ENCODE results near the gene FGGY.
"Not testable (repeated sequence)": the region's sequence is repeated elsewhere in the genome, so short reads cannot be mapped to it uniquely, and the experiment has no call there.

FGGY gene

GRCh38 chr1:59641836-59642235 lies 344.9 kb downstream of the FGGY start:
- H3K27me3 ChIP-seq (replicated peaks in 2 of 5; ENCODE audit: control insufficient read depth in 4 of 5, insufficient read depth in 5 of 5, low read length in 4 of 5), result no peaks in the 10 kb centered on the region
- no peak for DNase-seq
- H3K4me3 ChIP-seq (ENCODE audit: control insufficient read depth in 1 of 7, extremely low read depth in 1 of 7, insufficient read depth in 4 of 7, low read depth in 2 of 7, low read length in 6 of 7), result no peak overlapping the region
- H3K36me3 ChIP-seq (ENCODE audit: control insufficient read depth in 4 of 4, insufficient read depth in 4 of 4, low read length in 3 of 4), result peaks cover 0 to 3% (median 0%) of the 10 kb centered on the region in 4 experiments
- ChIA-PET CTCF (no interaction called here), POLR2A (no interaction called here)
- H3K27ac ChIP-seq (ENCODE audit: insufficient read depth in 1 of 2, low read depth in 1 of 2, low read length in 2 of 2, poor library complexity in 1 of 2, severe bottlenecking in 2 of 2), result no peak overlapping the region
- H3K4me1 ChIP-seq (ENCODE audit: control extremely low read depth in 1 of 4, control insufficient read depth in 4 of 4, insufficient read depth in 4 of 4, low read length in 3 of 4), result no peaks in the 10 kb centered on the region
- 100% methylated on average over 2 of the region's 2 CpGs for WGBS (ENCODE audit: insufficient coverage)
- H3K9me3 ChIP-seq (ENCODE audit: control extremely low read depth in 1 of 5, control insufficient read depth in 4 of 5, insufficient read depth in 2 of 5, low read depth in 1 of 5, low read length in 4 of 5), result no peaks in the 10 kb centered on the region

- H3K4me1 ChIP-seq (ENCODE audit: control extremely low read depth in 1 of 4, control insufficient read depth in 4 of 4, insufficient read depth in 4 of 4, low read length in 3 of 4), result no peaks in the 10 kb centered on the region
- H3K9me3 ChIP-seq (ENCODE audit: control extremely low read depth in 1 of 5, control insufficient read depth in 4 of 5, insufficient read depth in 2 of 5, low read depth in 1 of 5, low read length in 4 of 5), result no peaks in the 10 kb centered on the region
- no peak overlapping the region for H3K27ac ChIP-seq (ENCODE audit: insufficient read depth in 1 of 2, low read depth in 1 of 2, low read length in 2 of 2, poor library complexity in 1 of 2, severe bottlenecking in 2 of 2)
- no peak overlapping the region for H3K4me3 ChIP-seq (ENCODE audit: control insufficient read depth in 1 of 7, extremely low read depth in 1 of 7, insufficient read depth in 4 of 7, low read depth in 2 of 7, low read length in 6 of 7)
- H3K36me3 ChIP-seq (ENCODE audit: control insufficient read depth in 4 of 4, insufficient read depth in 4 of 4, low read length in 3 of 4), result peaks cover 0 to 3% (median 0%) of the 10 kb centered on the region in 4 experiments
- CTCF ChIA-PET, result no interaction called here
- H3K27me3 ChIP-seq (replicated peaks in 2 of 5; ENCODE audit: control insufficient read depth in 4 of 5, insufficient read depth in 5 of 5, low read length in 4 of 5), result no peaks in the 10 kb centered on the region
- DNase-seq, result no peak
- POLR2A ChIA-PET, result no interaction called here
- 100% methylated on average over 1 of the region's 1 CpG for WGBS (ENCODE audit: insufficient coverage)
Measured at GRCh38 chr1:59643526-59643925, 346.6 kb downstream of the FGGY start.

- DNase-seq, result no peak
- Histone ChIP-seq H3K27ac (ENCODE audit: insufficient read depth in 1 of 2, low read depth in 1 of 2, low read length in 2 of 2, poor library complexity in 1 of 2, severe bottlenecking in 2 of 2) (no peak overlapping the region), H3K4me3 (ENCODE audit: control insufficient read depth in 1 of 7, extremely low read depth in 1 of 7, insufficient read depth in 4 of 7, low read depth in 2 of 7, low read length in 6 of 7) (no peak overlapping the region), H3K27me3 (replicated peaks in 2 of 5; ENCODE audit: control insufficient read depth in 4 of 5, insufficient read depth in 5 of 5, low read length in 4 of 5) (no peaks in the 10 kb centered on the region), H3K4me1 (ENCODE audit: control extremely low read depth in 1 of 4, control insufficient read depth in 4 of 4, insufficient read depth in 4 of 4, low read length in 3 of 4) (no peaks in the 10 kb centered on the region), H3K9me3 (ENCODE audit: control extremely low read depth in 1 of 5, control insufficient read depth in 4 of 5, insufficient read depth in 2 of 5, low read depth in 1 of 5, low read length in 4 of 5) (no peaks in the 10 kb centered on the region), H3K36me3 (ENCODE audit: control insufficient read depth in 4 of 4, insufficient read depth in 4 of 4, low read length in 3 of 4) (no peaks in the 10 kb centered on the region)
- POLR2A ChIA-PET, result no interaction called here
- no CpG with 5 or more reads among the region's 2 CpGs for WGBS (ENCODE audit: insufficient coverage)
- CTCF ChIA-PET, result interaction anchor here (1.0 kb wide), 1 partner anchor 211 kb away, joined by 3 read pairs; no protein-coding TSS in a partner anchor
Measured at GRCh38 chr1:59645893-59646292, 349.0 kb downstream of the FGGY start.

- POLR2A ChIA-PET; H3K27ac ChIP-seq (ENCODE audit: insufficient read depth in 1 of 2, low read depth in 1 of 2, low read length in 2 of 2, poor library complexity in 1 of 2, severe bottlenecking in 2 of 2); DNase-seq; H3K4me3 ChIP-seq (ENCODE audit: control insufficient read depth in 1 of 7, extremely low read depth in 1 of 7, insufficient read depth in 4 of 7, low read depth in 2 of 7, low read length in 6 of 7); CTCF ChIA-PET; H3K9me3 ChIP-seq (ENCODE audit: control extremely low read depth in 1 of 5, control insufficient read depth in 4 of 5, insufficient read depth in 2 of 5, low read depth in 1 of 5, low read length in 4 of 5); H3K36me3 ChIP-seq (ENCODE audit: control insufficient read depth in 4 of 4, insufficient read depth in 4 of 4, low read length in 3 of 4); H3K4me1 ChIP-seq (ENCODE audit: control extremely low read depth in 1 of 4, control insufficient read depth in 4 of 4, insufficient read depth in 4 of 4, low read length in 3 of 4); H3K27me3 ChIP-seq (replicated peaks in 2 of 5; ENCODE audit: control insufficient read depth in 4 of 5, insufficient read depth in 5 of 5, low read length in 4 of 5): not testable (repeated sequence)
- WGBS (ENCODE audit: insufficient coverage), result 93% methylated on average over 13 of the region's 30 CpGs
Measured at GRCh38 chr1:59653142-59653958, 356.5 kb downstream of the FGGY start.

GRCh38 chr1:59653968-59654367 lies 357.1 kb downstream of the FGGY start:
- Histone ChIP-seq H3K9me3 (ENCODE audit: control extremely low read depth in 1 of 5, control insufficient read depth in 4 of 5, insufficient read depth in 2 of 5, low read depth in 1 of 5, low read length in 4 of 5) (peaks cover 0 to 2% (median 0%) of the 10 kb centered on the region in 5 experiments), H3K4me3 (ENCODE audit: control insufficient read depth in 1 of 7, extremely low read depth in 1 of 7, insufficient read depth in 4 of 7, low read depth in 2 of 7, low read length in 6 of 7) (no peak overlapping the region), H3K27ac (ENCODE audit: insufficient read depth in 1 of 2, low read depth in 1 of 2, low read length in 2 of 2, poor library complexity in 1 of 2, severe bottlenecking in 2 of 2) (no peak overlapping the region), H3K4me1 (ENCODE audit: control extremely low read depth in 1 of 4, control insufficient read depth in 4 of 4, insufficient read depth in 4 of 4, low read length in 3 of 4) (no peaks in the 10 kb centered on the region), H3K27me3 (replicated peaks in 2 of 5; ENCODE audit: control insufficient read depth in 4 of 5, insufficient read depth in 5 of 5, low read length in 4 of 5) (no peaks in the 10 kb centered on the region), H3K36me3 (ENCODE audit: control insufficient read depth in 4 of 4, insufficient read depth in 4 of 4, low read length in 3 of 4) (no peaks in the 10 kb centered on the region)
- WGBS (ENCODE audit: insufficient coverage), result 83% methylated on average over 2 of the region's 2 CpGs
- ChIA-PET POLR2A (no interaction called here), CTCF (interaction anchor here (1.0 kb wide), 1 partner anchor 107 kb away, joined by 3 read pairs; no protein-coding TSS in a partner anchor)
- DNase-seq, result no peak

GRCh38 chr1:59657873-59658465 lies 361.1 kb downstream of the FGGY start:
- Histone ChIP-seq H3K36me3 (ENCODE audit: control insufficient read depth in 4 of 4, insufficient read depth in 4 of 4, low read length in 3 of 4) (no peaks in the 10 kb centered on the region), H3K4me3 (ENCODE audit: control insufficient read depth in 1 of 7, extremely low read depth in 1 of 7, insufficient read depth in 4 of 7, low read depth in 2 of 7, low read length in 6 of 7) (no peak overlapping the region), H3K4me1 (ENCODE audit: control extremely low read depth in 1 of 4, control insufficient read depth in 4 of 4, insufficient read depth in 4 of 4, low read length in 3 of 4) (no peaks in the 10 kb centered on the region), H3K27ac (ENCODE audit: insufficient read depth in 1 of 2, low read depth in 1 of 2, low read length in 2 of 2, poor library complexity in 1 of 2, severe bottlenecking in 2 of 2) (no peak overlapping the region), H3K9me3 (ENCODE audit: control extremely low read depth in 1 of 5, control insufficient read depth in 4 of 5, insufficient read depth in 2 of 5, low read depth in 1 of 5, low read length in 4 of 5) (peaks cover 0 to 2% (median 0%) of the 10 kb centered on the region in 5 experiments), H3K27me3 (replicated peaks in 2 of 5; ENCODE audit: control insufficient read depth in 4 of 5, insufficient read depth in 5 of 5, low read length in 4 of 5) (no peaks in the 10 kb centered on the region)
- DNase-seq, result no peak
- CTCF ChIA-PET, result no interaction called here
- POLR2A ChIA-PET, result no interaction called here
- WGBS (ENCODE audit: insufficient coverage), result 95% methylated on average over 3 of the region's 3 CpGs

GRCh38 chr1:59664166-59664565 lies 367.3 kb downstream of the FGGY start:
- POLR2A ChIA-PET, result no interaction called here
- 96% methylated on average over 5 of the region's 6 CpGs for WGBS (ENCODE audit: insufficient coverage)
- Histone ChIP-seq H3K4me3 (ENCODE audit: control insufficient read depth in 1 of 7, extremely low read depth in 1 of 7, insufficient read depth in 4 of 7, low read depth in 2 of 7, low read length in 6 of 7) (no peak overlapping the region), H3K4me1 (ENCODE audit: control extremely low read depth in 1 of 4, control insufficient read depth in 4 of 4, insufficient read depth in 4 of 4, low read length in 3 of 4) (no peaks in the 10 kb centered on the region), H3K9me3 (ENCODE audit: control extremely low read depth in 1 of 5, control insufficient read depth in 4 of 5, insufficient read depth in 2 of 5, low read depth in 1 of 5, low read length in 4 of 5) (no peaks in the 10 kb centered on the region), H3K27ac (ENCODE audit: insufficient read depth in 1 of 2, low read depth in 1 of 2, low read length in 2 of 2, poor library complexity in 1 of 2, severe bottlenecking in 2 of 2) (no peak overlapping the region), H3K27me3 (replicated peaks in 2 of 5; ENCODE audit: control insufficient read depth in 4 of 5, insufficient read depth in 5 of 5, low read length in 4 of 5) (no peaks in the 10 kb centered on the region), H3K36me3 (ENCODE audit: control insufficient read depth in 4 of 4, insufficient read depth in 4 of 4, low read length in 3 of 4) (no peaks in the 10 kb centered on the region)
- DNase-seq, result no peak
- CTCF ChIA-PET, result no interaction called here
